ENCODE data around the gene MUC16.

DNA sequence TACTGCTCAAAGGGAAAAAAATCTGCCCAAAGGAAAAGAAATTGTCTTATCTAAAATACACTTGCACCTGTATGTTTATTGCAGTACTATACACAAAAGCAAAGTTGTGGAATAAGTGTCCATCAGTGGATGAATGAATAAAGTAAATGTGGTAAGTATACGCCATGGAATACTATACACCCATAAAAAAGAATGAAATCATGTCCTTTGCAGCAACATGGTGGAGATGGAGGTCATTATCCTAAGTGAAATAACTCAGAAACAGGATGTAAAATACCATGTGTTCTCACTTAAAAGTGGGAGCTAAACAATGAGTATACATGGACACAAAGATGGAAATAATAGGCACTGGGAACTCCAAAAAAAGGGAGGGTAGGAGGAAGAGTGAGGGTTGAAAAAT lies 3.8 kb upstream of the MUC16 start:
- no peak for TF ChIP-seq POLR2A (IDR thresholded peaks at IDR 0.05; ENCODE audit: low read depth, low read length)
- TF ChIP-seq POLR2AphosphoS5 (IDR thresholded peaks at IDR 0.05; ENCODE audit: low read depth, low read length) = no peak
- no peak for TF ChIP-seq TAF1 (IDR thresholded peaks at IDR 0.05; ENCODE audit: borderline replicate concordance, low read depth, low read length)

Data from GM12892 (cell line).